GM10847 (cell line): ENCODE data around the gene AIG1.

Source experiments
- POLR2A ChIP-seq: IDR thresholded peaks from 2 replicates; pipeline ENCODE4 v1.6.1; 2011; ENCODE audit not compliant: insufficient read length; ENCODE audit errors: extremely low read depth

Gene AIG1

GRCh38 chr6:143348531-143348930 lies 287.8 kb downstream of the AIG1 start:
- no peak for TF ChIP-seq POLR2A

- no peak for TF ChIP-seq POLR2A
These were observed 288.8 kb downstream of the AIG1 start for GRCh38 chr6:143349530-143349929.

- TF ChIP-seq POLR2A = no peak
These were observed 295.6 kb downstream of the AIG1 start for GRCh38 chr6:143356101-143356880.

- no peak for TF ChIP-seq POLR2A
These were observed 296.5 kb downstream of the AIG1 start for GRCh38 chr6:143357152-143357551.

GRCh38 chr6:143357561-143358255 lies 297.0 kb downstream of the AIG1 start:
- no peak for TF ChIP-seq POLR2A

GRCh38 chr6:143361536-143362191 lies 301.0 kb downstream of the AIG1 start:
- no peak for TF ChIP-seq POLR2A

GRCh38 chr6:143362192-143362558 lies 301.5 kb downstream of the AIG1 start:
- TF ChIP-seq POLR2A = no peak

- TF ChIP-seq POLR2A = no peak
These were observed 302.6 kb downstream of the AIG1 start for GRCh38 chr6:143363299-143363698.

- no peak for TF ChIP-seq POLR2A
These were observed 307.7 kb downstream of the AIG1 start for GRCh38 chr6:143368426-143368825.

GRCh38 chr6:143369971-143370370 lies 309.3 kb downstream of the AIG1 start:
- TF ChIP-seq POLR2A = no peak

GRCh38 chr6:143370812-143371370 lies 310.2 kb downstream of the AIG1 start:
- no peak for TF ChIP-seq POLR2A

- TF ChIP-seq POLR2A = no peak
These were observed 311.7 kb downstream of the AIG1 start for GRCh38 chr6:143372199-143372882.

- no peak for TF ChIP-seq POLR2A
These were observed 313.3 kb downstream of the AIG1 start for GRCh38 chr6:143374014-143374413.

GRCh38 chr6:143375022-143375585 lies 314.4 kb downstream of the AIG1 start:
- TF ChIP-seq POLR2A = no peak

- TF ChIP-seq POLR2A = no peak
These were observed 315.7 kb downstream of the AIG1 start for GRCh38 chr6:143376375-143376774.
